8988T (cell line): ENCODE data around the gene LRRC4B.

Experiments
- DNase-seq: peaks from one replicate; pipeline ENCODE4 v3.0.0; 2011

The LRRC4B gene

DNA sequence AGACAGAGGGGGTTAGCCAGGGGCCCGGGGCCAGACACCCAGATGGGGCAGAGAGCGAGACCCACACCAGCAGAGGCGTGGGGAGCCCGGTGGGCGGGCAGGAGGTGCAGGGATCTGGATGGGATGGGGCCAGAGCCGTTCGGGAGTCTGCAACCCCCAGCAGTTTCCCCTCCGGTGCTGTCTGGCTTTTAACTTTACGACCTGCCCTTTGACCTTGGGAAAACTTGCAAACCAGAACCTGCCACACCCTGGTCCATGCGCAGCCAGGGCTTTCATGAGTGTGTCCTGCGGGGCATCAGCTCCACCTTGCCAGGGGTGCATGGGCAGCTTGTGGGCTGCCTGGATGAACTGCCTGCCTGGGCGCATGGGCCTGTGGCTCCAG, 67.1 kb downstream of the LRRC4B start:
- DNase-seq: no peak

- DNase-seq: no peak
Observed at GRCh38 chr19:50500753-50501151, 67.5 kb downstream of the LRRC4B start.

- no peak for DNase-seq
Observed at GRCh38 chr19:50500060-50500752, 68.0 kb downstream of the LRRC4B start.

GRCh38 chr19:50498219-50499056, 69.8 kb downstream of the LRRC4B start:
- no peak for DNase-seq

- DNase-seq: no peak
Observed at GRCh38 chr19:50497022-50497405, 71.2 kb downstream of the LRRC4B start.

GRCh38 chr19:50496189-50497021, 71.8 kb downstream of the LRRC4B start:
- no peak for DNase-seq

- DNase-seq: no peak
Observed at GRCh38 chr19:50495020-50495531, 73.2 kb downstream of the LRRC4B start.

GRCh38 chr19:50494186-50495019, 73.8 kb downstream of the LRRC4B start:
- no peak for DNase-seq

DNA sequence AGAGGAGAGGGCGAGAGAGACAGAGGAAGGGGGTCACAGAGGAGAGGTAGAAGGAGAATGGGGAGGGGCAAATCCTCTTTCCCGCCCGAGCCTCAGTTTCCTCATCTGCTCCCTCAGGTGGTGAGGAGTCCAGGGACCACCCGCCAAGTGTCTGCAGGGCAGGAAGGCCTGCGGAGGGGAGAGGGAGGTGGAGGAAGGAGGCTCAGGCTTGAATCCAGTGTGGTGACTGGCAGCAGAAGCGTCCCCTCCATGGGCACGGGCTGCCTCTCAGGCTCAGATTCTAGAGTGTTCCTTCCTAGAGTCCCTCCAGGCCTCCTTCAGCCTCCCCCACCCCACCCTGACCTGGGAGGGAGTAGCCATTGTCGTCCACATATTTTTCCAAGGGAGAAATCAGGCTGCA, 75.1 kb downstream of the LRRC4B start:
- DNase-seq: no peak

- DNase-seq: no peak
Observed at GRCh38 chr19:50492303-50493052, 75.8 kb downstream of the LRRC4B start.

- DNase-seq: no peak
Observed at GRCh38 chr19:50490991-50491472, 77.2 kb downstream of the LRRC4B start.

DNA sequence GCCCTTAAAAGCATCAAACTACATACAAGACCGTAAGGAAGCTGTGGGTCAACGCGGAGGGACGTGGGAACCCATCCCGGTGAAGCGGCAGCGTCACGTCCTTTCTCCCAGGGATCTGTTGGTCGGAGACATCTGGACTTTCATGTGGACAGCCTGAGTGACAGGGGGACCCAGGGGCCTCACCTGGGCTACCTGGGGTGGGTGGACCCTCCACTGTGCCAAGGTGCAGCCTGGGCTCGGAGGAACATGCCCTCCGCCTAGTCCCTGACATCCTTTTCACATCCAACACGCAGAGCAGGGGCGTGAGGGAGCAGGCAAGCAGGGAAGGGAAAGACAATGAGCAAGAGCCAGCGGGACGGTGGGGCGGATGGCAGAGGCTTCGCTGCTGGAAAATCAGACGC, 77.8 kb downstream of the LRRC4B start:
- no peak for DNase-seq

DNA sequence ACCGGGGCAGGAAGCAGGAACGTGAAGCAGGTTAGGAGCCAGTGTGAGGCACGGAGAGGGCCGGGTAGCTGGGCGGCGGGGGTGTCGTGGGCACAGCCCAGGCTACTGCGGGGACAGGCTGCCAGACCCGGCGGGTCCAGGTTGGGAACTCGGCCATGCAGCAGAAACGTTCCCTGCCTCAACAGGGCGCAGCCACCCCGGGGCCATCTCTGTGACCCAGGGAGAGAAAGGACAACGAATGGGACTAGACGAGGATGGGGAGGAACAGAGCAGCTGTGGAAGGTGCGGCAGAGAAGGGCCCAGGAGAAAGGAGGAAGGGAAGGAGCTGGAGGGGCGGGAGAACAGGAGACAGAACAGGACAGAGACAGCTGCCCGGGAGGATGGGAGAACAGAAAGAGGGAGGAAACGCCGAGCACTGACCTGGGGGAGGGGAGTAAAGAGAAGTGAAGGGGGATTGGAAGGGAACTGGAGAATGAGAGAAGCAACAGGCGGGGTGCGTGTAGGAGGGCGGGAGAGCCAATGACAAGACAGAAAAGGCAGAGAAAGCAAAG, 78.7 kb downstream of the LRRC4B start:
- DNase-seq: no peak

GRCh38 chr19:50488389-50489194, 79.6 kb downstream of the LRRC4B start:
- DNase-seq: no peak

DNA sequence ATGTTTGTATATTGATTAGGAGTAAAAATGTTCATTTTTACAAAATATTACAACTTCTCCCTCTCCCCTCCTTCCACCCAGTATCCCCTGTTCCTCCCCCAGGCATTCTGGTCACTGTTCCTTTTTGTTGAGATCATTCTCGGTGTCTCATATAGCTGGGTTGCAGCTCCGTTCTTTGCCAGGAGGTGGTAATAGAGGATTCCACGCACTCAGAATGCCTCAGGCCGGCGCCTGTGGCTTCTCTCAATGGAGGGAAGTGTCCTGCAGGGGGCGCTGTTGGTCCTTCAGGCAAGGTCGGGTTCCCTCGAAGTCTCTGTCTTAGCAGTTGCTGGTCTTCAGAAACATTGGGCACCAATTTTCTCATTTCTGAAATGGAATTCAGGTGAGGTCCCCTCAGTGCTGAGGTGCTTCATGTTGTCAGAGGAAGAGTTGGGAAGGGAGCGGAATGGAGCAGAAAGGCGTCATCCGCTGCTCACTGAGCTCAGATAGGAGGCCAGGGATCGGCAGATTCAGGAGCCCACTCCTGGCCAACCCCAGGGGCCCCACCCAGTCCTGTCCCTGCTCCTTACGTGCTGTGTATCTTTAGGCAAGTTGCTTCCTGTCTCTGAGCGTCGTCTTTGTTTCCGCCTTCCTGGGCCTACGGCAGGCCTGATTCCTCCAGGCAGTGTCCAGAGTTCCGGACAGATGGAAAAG, 81.3 kb downstream of the LRRC4B start:
- DNase-seq: no peak

GRCh38 chr19:50485284-50485955, 82.8 kb downstream of the LRRC4B start:
- no peak for DNase-seq

DNA sequence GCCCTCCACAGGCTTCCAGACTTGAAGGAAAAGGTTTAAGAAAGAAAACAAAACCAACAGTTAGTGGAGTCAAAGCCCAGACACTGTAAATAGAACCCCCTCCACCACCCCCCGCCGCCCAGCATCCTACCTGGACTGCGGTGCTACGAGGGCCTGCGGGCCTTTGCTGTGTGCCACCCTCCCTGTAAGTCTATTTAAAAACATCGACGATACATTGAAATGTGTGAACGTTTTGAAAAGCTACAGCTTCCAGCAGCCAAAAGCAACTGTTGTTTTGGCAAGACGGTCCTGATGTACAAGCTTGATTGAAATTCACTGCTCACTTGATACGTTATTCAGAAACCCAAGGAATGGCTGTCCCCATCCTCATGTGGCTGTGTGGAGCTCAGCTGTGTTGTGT, 85.3 kb downstream of the LRRC4B start:
- DNase-seq: no peak

DNA sequence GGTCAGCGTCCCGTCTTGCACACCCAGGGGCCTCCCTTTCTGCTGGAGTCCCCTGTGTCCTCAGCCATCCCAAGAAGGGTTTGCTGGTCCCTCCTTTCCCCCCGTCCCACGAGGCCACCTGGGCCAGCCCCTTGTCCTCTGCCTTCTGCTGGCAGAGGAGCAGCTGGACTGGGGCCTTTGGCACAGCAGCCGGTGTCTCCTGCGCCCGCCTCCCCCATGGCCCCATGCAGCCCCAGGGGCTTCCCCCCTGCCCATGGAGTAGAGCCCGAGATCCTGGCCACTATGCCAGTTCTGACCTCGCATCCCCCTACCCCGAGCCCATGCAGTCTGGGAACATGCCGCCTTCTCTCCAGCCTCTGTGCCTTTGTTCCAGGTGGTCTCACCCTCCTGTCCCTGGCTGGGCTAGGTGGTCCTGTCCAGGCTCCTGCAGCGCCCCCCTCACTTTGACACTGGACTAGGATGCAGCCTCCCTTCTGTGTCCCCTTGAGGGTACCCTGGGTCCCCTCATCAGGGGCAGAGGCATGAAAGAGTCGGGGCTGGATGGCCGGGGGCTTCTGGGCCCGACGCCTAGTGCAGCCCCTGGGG, 85.9 kb downstream of the LRRC4B start:
- no peak for DNase-seq
